Parathyroid adenoma (tissue), 2 donors: ENCODE results near the gene DMC1.

Experiments used
- H2AFZ ChIP-seq: fragments of 300-600 bp; sonication (generic); one replicate; pipeline ENCODE4 v1.7.0; 2017; ENCODE audit warnings: antibody characterized with exemption, mild to moderate bottlenecking
- H3K27ac ChIP-seq: fragments of 300-600 bp; sonication (generic); one replicate; pipeline ENCODE4 v1.7.0; 2017
- H3K27me3 ChIP-seq: fragments of 300-600 bp; sonication (generic); one replicate; pipeline ENCODE4 v1.7.0; 2017; ENCODE audit warnings: low read length; ENCODE audit not compliant: control insufficient read depth, insufficient read depth
- H3K36me3 ChIP-seq: fragments of 300-600 bp; sonication (generic); one replicate; pipeline ENCODE4 v1.7.0; 2017; ENCODE audit warnings: low read length; ENCODE audit not compliant: control insufficient read depth, insufficient read depth
- H3K4me1 ChIP-seq: fragments of 300-600 bp; sonication (generic); one replicate; pipeline ENCODE4 v1.7.0; 2017; ENCODE audit warnings: control low read depth
- H3K4me2 ChIP-seq: fragments of 300-600 bp; sonication (generic); one replicate; pipeline ENCODE4 v1.7.0; 2017; ENCODE audit warnings: low read length
- H3K4me3 ChIP-seq: fragments of 300-600 bp; sonication (generic); one replicate; pipeline ENCODE4 v1.7.0; 2017; ENCODE audit warnings: low read depth, low read length
- H3K79me2 ChIP-seq: fragments of 300-600 bp; sonication (generic); one replicate; pipeline ENCODE4 v1.7.0; 2017; ENCODE audit warnings: control low read depth
- H3K9ac ChIP-seq: fragments of 300-600 bp; sonication (generic); one replicate; pipeline ENCODE4 v1.7.0; 2017; ENCODE audit warnings: mild to moderate bottlenecking
- H3K9me3 ChIP-seq: fragments of 300-600 bp; sonication (generic); one replicate; pipeline ENCODE4 v1.7.0; 2017; ENCODE audit warnings: low read length; ENCODE audit not compliant: control insufficient read depth
- CTCF ChIP-seq: fragments of 300-600 bp; sonication (generic); IDR thresholded peaks from one replicate; pipeline ENCODE4 v1.7.0; 2017; ENCODE audit warnings: antibody characterized with exemption, mild to moderate bottlenecking
- donor health status: primary hyperparathyroidism.

DMC1 gene

DNA sequence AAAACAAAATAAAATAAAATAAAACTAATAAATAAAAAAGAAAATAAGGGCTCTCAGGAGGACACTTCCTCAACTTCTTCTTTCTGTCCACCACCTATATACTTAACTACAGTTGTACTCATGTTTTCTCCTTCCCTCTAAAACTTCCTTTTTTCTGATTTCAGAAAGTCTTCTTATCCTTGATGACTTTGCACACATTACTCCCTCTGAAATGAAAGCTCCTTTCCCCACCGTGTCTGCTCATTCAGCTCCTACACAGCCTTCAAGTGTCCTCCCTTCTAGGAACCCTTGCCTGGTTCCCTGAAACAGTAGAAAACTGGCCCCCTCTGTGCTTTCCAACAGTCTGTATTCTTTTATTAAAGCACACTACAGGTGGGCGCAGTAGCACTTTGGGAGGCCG is 45.6 kb downstream of the DMC1 start:
- Histone ChIP-seq H3K79me2 (no peaks in the 10 kb centered on the region), H3K4me3 (no peak overlapping the region), H3K9ac (no peak overlapping the region), H3K27me3 (no peaks in the 10 kb centered on the region), H3K9me3 (no peaks in the 10 kb centered on the region), H3K4me1 (no peaks in the 10 kb centered on the region), H3K4me2 (no peak overlapping the region), H3K36me3 (no peaks in the 10 kb centered on the region), H3K27ac (no peak overlapping the region), H2AFZ (no peak overlapping the region)
- TF ChIP-seq CTCF, result no peak

- no peak overlapping the region for H3K4me3 ChIP-seq
- no peak for TF ChIP-seq CTCF
- no peaks in the 10 kb centered on the region for H3K9me3 ChIP-seq
- no peak overlapping the region for H3K9ac ChIP-seq
- no peaks in the 10 kb centered on the region for H3K36me3 ChIP-seq
- H3K4me1 ChIP-seq, result no peaks in the 10 kb centered on the region
- no peak overlapping the region for H3K27ac ChIP-seq
- H3K27me3 ChIP-seq, result no peaks in the 10 kb centered on the region
- H3K79me2 ChIP-seq, result no peaks in the 10 kb centered on the region
- no peak overlapping the region for H3K4me2 ChIP-seq
- H2AFZ ChIP-seq, result no peak overlapping the region
Measured at GRCh38 chr22:38523479-38523878, 46.5 kb downstream of the DMC1 start.

- no peak for TF ChIP-seq CTCF
- no peak overlapping the region for H3K27ac ChIP-seq
- no peaks in the 10 kb centered on the region for H3K9me3 ChIP-seq
- no peak overlapping the region for H3K9ac ChIP-seq
- no peak overlapping the region for H2AFZ ChIP-seq
- no peak overlapping the region for H3K4me3 ChIP-seq
- H3K27me3 ChIP-seq, result no peaks in the 10 kb centered on the region
- no peaks in the 10 kb centered on the region for H3K4me1 ChIP-seq
- H3K79me2 ChIP-seq, result no peaks in the 10 kb centered on the region
- H3K36me3 ChIP-seq, result no peaks in the 10 kb centered on the region
- H3K4me2 ChIP-seq, result no peak overlapping the region
Measured at GRCh38 chr22:38523029-38523428, 47.0 kb downstream of the DMC1 start.

- Histone ChIP-seq H3K9ac (no peak overlapping the region), H3K79me2 (no peaks in the 10 kb centered on the region), H2AFZ (no peak overlapping the region), H3K4me3 (no peak overlapping the region), H3K27ac (no peak overlapping the region), H3K27me3 (no peaks in the 10 kb centered on the region), H3K36me3 (no peaks in the 10 kb centered on the region), H3K9me3 (no peaks in the 10 kb centered on the region), H3K4me2 (no peak overlapping the region), H3K4me1 (no peaks in the 10 kb centered on the region)
- no peak for TF ChIP-seq CTCF
Measured at GRCh38 chr22:38519453-38520250, 50.3 kb downstream of the DMC1 start.

DNA sequence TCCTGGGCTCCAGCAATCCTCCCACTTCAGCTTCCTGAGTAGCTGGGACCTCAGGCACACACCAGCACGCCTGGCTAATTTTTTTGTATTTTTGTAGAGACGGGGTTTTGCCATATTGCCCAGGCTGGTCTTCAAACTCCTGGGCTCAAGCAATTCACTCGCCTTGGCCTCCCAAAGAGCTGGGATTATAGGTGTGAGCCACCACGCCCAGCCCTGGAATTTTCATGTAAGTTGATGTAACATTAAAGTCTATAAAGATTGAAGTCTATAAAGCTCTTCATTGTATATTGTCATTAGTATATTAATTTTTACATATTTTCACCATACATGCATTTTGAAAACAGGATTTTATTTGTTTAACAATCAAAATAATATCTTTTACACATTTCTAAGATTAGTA is 51.4 kb downstream of the DMC1 start:
- Histone ChIP-seq H3K9ac (no peak overlapping the region), H3K4me3 (no peak overlapping the region), H3K9me3 (no peaks in the 10 kb centered on the region), H3K27me3 (no peaks in the 10 kb centered on the region), H3K4me2 (no peak overlapping the region), H2AFZ (no peak overlapping the region), H3K79me2 (no peaks in the 10 kb centered on the region), H3K27ac (no peak overlapping the region), H3K4me1 (no peaks in the 10 kb centered on the region), H3K36me3 (no peaks in the 10 kb centered on the region)
- TF ChIP-seq CTCF, result no peak
